Small intestine (tissue), 7 donors: Measurements from ENCODE around the gene PLEKHH1. TPM values are rescaled to one million over a fixed set of nuclear protein-coding genes. Genes with fewer than 3 reads are reported as not detected.
"Not testable (repeated sequence)": the region's sequence is repeated elsewhere in the genome, so short reads cannot be mapped to it uniquely, and the experiment has no call there.

Experiments used
- DNase-seq, 2 donors: peaks; one replicate each; pipeline versions ENCODE4 v3.0.0 to v3.0.0-alpha.2; 2013
- FAIRE-seq: peaks from 2 replicates; lab custom pipeline; 2012; peaks lifted over from hg19 to GRCh38; lab: Jason Lieb, UNC
- H3K27ac ChIP-seq, 3 donors: one replicate each; pipeline ENCODE4 v1.5.1; 2013; ENCODE audit warnings: low read length in 2 of 3, mild to moderate bottlenecking in 2 of 3, control low read depth in 1 of 3, inconsistent platforms in 1 of 3, low read depth in 1 of 3, moderate library complexity in 1 of 3
- H3K27me3 ChIP-seq, 3 donors: one replicate each; pipeline ENCODE4 v1.6.1; 2013; ENCODE audit warnings: low read length in 3 of 3, inconsistent platforms in 1 of 3; ENCODE audit not compliant: control insufficient read depth in 3 of 3, insufficient read depth in 3 of 3
- H3K36me3 ChIP-seq, 3 donors: one replicate each; pipeline ENCODE4 v1.6.1; 2013; ENCODE audit warnings: low read length in 3 of 3, inconsistent platforms in 1 of 3, low read depth in 1 of 3, mild to moderate bottlenecking in 1 of 3, moderate library complexity in 1 of 3; ENCODE audit not compliant: control insufficient read depth in 3 of 3, insufficient read depth in 2 of 3
- H3K4me1 ChIP-seq, 3 donors: one replicate each; pipeline ENCODE4 v1.6.1; 2013; ENCODE audit warnings: low read length in 2 of 3, inconsistent platforms in 1 of 3, low read depth in 1 of 3, mild to moderate bottlenecking in 1 of 3, moderate library complexity in 1 of 3; ENCODE audit not compliant: control insufficient read depth in 3 of 3, insufficient read depth in 2 of 3
- H3K4me3 ChIP-seq, 3 donors: one replicate each; pipeline ENCODE4 v1.5.1; 2013; ENCODE audit warnings: low read length in 3 of 3, control low read depth in 1 of 3, inconsistent platforms in 1 of 3, low read depth in 1 of 3, mild to moderate bottlenecking in 1 of 3, moderate library complexity in 1 of 3
- H3K9me3 ChIP-seq, 2 donors: one replicate each; pipeline ENCODE4 v1.6.1; 2013; ENCODE audit warnings: low read depth in 1 of 2, low read length in 1 of 2; ENCODE audit not compliant: control insufficient read depth in 2 of 2, insufficient read depth in 1 of 2
- WGBS, 3 donors: extraction: QIAGEN DNeasy Blood & Tissue Kit; methylation state at CpG; one replicate each; pipeline ENCODE4 v1.1.7; 2013; 5-methylcytosine and 5-hydroxymethylcytosine counted together
- polyA plus RNA-seq, 4 donors: library from polyadenylated mRNA; stranded (reverse) in 3 of 4; unstranded in 1 of 4; fragments of 200-250 nt in 3 of 4; fragments of 120-200 nt in 1 of 4; gene quantifications; one replicate each; pipeline versions ENCODE4 v1.2.1 to v1.2.3, GENCODE V29; 2013
- donor health status: healthy with polysubstance abuse.
- donor health status: control.
- donor health status: control.
- donor health status: Bipolar disorder and iron deficiency.
- donor health status: healthy.

The PLEKHH1 gene
- polyA plus RNA-seq, 4 donors = 21.5 to 87.2 (median 47.5) TPM

DNA sequence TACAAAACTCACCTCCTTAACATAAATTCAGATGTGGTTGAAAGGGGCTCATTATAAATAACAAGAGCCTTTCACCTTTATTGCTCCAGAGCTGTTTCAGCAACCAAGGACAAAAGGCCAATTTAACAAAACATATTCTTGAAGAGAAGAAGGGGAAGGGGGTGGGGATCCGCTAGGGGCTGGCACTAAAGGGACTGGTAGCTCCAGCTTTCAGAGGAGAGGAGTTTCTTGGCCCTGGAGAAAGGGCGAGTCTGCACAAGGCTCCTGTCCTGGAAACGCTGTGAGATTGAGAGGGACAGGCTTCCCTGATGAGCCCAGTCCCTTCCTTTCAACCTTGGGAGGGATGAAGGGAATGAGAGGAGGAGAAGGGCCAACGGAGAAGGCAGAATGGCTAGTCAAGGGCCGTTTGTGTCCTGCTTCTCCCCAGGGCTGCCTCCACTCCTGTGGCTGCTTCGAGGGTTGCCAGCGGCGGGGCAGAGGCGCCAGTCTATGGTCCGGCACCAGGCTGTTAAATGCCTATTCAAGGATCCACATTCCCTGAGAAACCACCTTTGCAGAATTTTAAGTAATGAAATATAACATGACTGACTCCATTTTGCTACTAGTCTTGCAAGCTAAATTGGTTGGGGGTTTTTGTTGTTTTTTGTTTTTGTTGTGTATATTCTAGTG lies 76.7 kb downstream of the PLEKHH1 start:
- Histone ChIP-seq H3K4me3 (no peak overlapping the region), H3K27ac (no peak overlapping the region), H3K27me3 (peaks cover 0 to 2% (median 0%) of the 10 kb centered on the region in 3 donors), H3K4me1 (no peaks in the 10 kb centered on the region), H3K36me3 (no peaks in the 10 kb centered on the region), H3K9me3 (no peaks in the 10 kb centered on the region)
- DNase-seq (no peak), FAIRE-seq (no peak)
- WGBS, 3 donors = 71 to 81% (median 79%) methylated on average over 10 of the region's 10 CpGs

DNA sequence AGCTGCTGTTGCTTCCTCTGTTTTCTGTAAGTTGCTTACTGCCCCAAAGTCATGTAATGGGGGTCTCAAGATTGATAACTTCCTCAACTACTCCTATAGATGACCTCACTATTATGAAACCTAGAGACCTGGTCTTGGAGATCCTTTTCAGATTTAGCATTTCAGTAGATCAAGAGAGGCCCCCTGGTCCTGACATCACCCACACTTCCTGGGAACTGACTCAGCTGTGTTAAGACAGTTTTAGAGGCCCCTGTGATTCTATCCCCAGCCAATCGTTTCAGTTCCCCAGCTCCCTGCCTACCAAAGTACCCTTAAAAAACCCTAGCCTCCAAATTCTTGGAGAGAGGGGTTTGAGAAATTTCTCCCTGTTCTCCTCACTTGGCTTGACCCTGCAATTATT lies 77.4 kb downstream of the PLEKHH1 start:
- no peaks in the 10 kb centered on the region for H3K36me3 ChIP-seq
- H3K9me3 ChIP-seq = no peaks in the 10 kb centered on the region
- peaks cover 0 to 2% (median 0%) of the 10 kb centered on the region in 3 donors for H3K27me3 ChIP-seq
- H3K4me1 ChIP-seq = no peaks in the 10 kb centered on the region
- DNase-seq = no peak
- FAIRE-seq = no peak
- no peak overlapping the region for H3K27ac ChIP-seq
- H3K4me3 ChIP-seq = no peak overlapping the region
- WGBS, 3 donors = 50 to 83% (median 70%) methylated on average over 1 of the region's 1 CpG

DNA sequence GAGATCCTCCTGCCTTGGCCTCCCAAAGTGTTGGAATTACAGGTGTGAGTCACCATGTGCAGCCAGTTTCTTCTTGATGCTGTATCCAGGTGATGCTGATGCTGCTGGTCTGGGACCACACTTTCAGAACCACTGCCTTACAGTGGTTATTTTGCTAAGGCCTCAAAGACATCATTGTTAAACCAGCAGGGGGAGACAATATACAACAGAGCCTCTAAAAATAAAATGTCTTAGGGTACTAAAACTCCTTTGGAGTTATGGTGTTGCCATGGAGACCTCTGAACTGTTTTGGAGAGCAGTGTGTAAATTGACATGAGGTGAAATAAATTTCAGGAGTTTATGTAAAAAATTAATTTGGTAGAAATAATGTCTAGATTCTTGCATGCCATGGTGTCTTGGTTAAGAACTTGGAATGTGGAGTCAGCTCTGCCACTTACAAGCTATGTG lies 85.5 kb downstream of the PLEKHH1 start:
- Histone ChIP-seq H3K4me3 (no peak overlapping the region), H3K27me3 (peaks cover 0 to 8% (median 0%) of the 10 kb centered on the region in 3 donors), H3K36me3 (no peaks in the 10 kb centered on the region), H3K4me1 (peaks cover 0 to 13% (median 5%) of the 10 kb centered on the region in 3 donors), H3K9me3 (no peaks in the 10 kb centered on the region), H3K27ac (peak overlapping the region in 1 of 3 donors; percentile 75)
- DNase-seq (peak; percentile 74 to 84), FAIRE-seq (no peak)

DNA sequence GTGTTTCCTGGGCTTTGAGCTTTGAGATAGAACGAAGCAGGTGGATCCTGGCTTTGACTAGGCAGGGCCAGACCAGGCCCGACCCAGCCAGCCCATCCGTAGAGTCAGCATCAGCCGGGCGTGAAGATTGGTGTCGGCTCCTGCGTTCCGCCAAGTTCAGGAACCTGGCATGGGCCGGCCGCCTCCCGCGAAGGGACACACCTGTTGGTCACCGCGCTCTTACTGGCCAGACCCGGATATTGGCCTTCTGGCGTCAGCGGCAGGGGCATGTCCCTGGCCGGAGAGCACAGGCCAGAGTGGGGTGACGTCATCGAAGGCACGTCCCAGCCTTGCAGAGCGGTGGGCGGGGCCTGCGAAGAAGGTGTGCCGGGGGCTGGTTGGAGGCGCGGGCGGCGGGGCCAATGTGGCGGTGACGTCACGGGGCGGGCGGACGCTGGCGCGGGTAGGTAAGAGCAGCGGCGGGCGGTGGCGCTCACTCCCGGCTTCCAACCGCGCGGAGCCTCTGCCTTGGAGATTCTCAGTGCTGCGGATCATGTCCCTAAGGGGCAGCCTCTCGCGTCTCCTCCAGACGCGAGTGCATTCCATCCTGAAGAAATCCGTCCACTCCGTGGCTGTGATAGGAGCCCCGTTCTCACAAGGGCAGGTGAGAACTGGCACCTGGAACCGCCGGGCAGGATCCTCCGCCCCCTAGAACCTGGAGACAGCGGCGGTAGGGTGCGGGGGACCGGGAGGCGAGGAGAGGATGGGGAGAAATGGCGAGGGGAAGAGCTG lies 86.5 kb downstream of the PLEKHH1 start, which contains the start of gene ARG2:
TSS of gene ARG2 (plus strand) at position 475 of the 771 bp plus-strand sequence. CDS start at position 533, 58 bp downstream.
- WGBS, 3 donors = 0 to 1% (median 0%) methylated on average over 51 to 62 of the region's 62 CpGs
- FAIRE-seq = no peak

DNA sequence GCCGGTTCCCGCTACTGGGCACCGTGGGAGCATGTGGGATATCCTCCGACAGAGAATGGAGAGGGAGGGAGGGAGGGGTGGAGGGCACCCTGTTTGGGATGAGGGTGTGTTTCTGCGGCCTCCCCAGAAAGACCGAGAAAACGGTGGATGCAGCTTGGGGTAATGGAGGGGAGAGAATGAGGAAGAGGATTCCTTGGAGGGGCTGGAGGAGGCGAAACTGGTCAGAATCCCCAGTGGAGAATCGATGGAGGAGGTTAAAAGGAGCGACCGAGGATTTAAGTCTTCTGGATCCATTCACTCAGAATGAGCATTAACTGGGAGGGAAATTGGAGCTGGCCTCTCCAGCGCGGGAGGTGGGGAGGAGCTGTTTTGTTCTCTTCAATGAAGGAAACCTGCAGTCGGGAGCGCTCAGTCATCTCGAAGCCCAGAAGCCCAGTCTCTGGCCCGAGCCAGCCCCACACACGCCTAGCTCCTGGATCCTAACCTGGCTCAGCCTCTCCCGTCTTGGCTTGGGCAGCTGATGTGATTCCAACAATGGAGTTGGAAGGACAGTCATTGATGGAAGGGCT lies 87.2 kb downstream of the PLEKHH1 start:
- DNase-seq (peak in 1 of 2 donors; percentile 48), FAIRE-seq (no peak)
- Histone ChIP-seq H3K27ac (peak overlapping the region in 2 of 3 donors; percentile 61 to 75), H3K4me1 (peaks cover 0 to 13% (median 5%) of the 10 kb centered on the region in 3 donors), H3K9me3 (no peaks in the 10 kb centered on the region), H3K36me3 (no peaks in the 10 kb centered on the region), H3K27me3 (peaks cover 0 to 8% (median 0%) of the 10 kb centered on the region in 3 donors), H3K4me3 (peak overlapping the region; percentile 30 to 75 (median 63))
- 2 to 11% (median 9%) methylated on average over 19 of the region's 19 CpGs for WGBS, 3 donors

More for the DNA sequence above, 86.5 kb downstream of the PLEKHH1 start, which contains the start of gene ARG2:
- Histone ChIP-seq H3K27me3 (peaks cover 0 to 8% (median 0%) of the 10 kb centered on the region in 3 donors), H3K27ac (peak within 1 kb of the TSS; percentile 38 to 75 (median 61)), H3K9me3 (no peaks in the 10 kb centered on the region), H3K36me3 (no peaks in the 10 kb centered on the region), H3K4me3 (peak within 1 kb of the TSS; percentile 30 to 75 (median 63)), H3K4me1 (peaks cover 0 to 13% (median 5%) of the 10 kb centered on the region in 3 donors)
- DNase-seq = peak; percentile 99

DNA sequence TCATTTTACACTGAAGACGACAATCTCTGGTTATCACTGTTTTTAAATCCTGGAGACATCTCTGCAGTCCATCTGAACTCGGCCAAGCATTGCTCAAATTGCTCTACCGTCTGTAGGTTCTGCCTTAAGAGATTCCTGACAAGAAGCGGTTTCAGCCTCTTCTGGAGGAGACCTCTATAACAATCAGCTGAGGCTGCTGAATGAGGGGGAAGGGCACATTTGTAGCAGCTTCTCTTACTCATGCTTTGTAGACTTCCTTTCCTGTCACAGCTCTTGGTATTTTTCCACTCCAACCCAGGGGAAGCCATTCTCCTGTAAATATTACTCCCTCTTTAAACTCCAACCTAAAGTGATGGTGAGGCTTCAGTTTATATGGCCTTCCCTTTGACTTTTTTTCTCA lies 89.6 kb downstream of the PLEKHH1 start:
- Histone ChIP-seq H3K27ac (no peak overlapping the region), H3K9me3 (no peaks in the 10 kb centered on the region), H3K27me3 (peaks cover 0 to 8% (median 0%) of the 10 kb centered on the region in 3 donors), H3K36me3 (no peaks in the 10 kb centered on the region), H3K4me3 (no peak overlapping the region), H3K4me1 (peaks cover 0 to 13% (median 5%) of the 10 kb centered on the region in 3 donors)
- FAIRE-seq (no peak), DNase-seq (no peak)
- 51 to 86% (median 78%) methylated on average over 4 of the region's 4 CpGs for whole genome bisulfite sequencing, 3 donors

DNA sequence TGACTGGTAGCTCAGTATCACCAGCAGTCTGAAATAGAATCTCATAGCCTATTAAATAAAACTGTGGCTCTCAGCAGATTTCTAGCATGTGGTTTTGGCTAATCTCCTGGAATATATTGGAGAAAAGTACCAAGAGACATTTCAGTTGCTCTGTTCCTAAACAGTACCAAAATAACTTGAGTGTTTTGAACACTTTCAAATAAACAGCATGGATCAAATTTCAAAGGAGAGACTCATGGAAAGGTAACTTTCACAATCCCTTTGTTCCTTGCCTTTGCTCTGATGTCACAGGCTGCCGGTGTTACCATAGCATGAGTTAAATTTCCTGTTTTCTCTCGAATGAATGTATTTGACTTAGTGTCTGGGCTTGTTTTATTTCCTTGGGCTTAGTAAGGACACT lies 90.0 kb downstream of the PLEKHH1 start:
- Histone ChIP-seq H3K4me1 (peaks cover 0 to 13% (median 5%) of the 10 kb centered on the region in 3 donors), H3K36me3 (no peaks in the 10 kb centered on the region), H3K4me3 (no peak overlapping the region), H3K9me3 (no peaks in the 10 kb centered on the region), H3K27me3 (peaks cover 0 to 8% (median 0%) of the 10 kb centered on the region in 3 donors), H3K27ac (no peak overlapping the region)
- no peak for FAIRE-seq
- DNase-seq = no peak
- 40 to 82% (median 66%) methylated on average over 2 of the region's 2 CpGs for WGBS, 3 donors

DNA sequence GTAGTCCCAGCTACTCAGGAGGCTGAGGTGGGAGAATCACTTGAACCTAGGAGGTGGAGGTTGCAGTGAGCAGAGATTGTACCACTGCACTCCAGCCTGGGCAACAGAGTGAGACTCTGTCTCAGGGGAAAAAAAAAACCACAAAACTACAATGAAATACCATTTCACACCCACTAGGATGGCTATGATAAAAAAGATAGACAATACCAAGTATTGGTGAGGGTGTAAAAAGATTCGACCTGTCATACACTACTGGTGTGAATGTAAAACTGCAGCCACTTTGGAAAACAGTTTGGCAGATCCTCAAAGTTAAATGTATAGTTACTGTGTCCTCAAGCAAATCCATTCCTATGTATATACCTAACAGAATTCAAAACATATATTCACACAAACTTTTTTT lies 93.0 kb downstream of the PLEKHH1 start:
- H3K4me3 ChIP-seq, H3K4me1 ChIP-seq, FAIRE-seq, DNase-seq, H3K27me3 ChIP-seq, H3K9me3 ChIP-seq, H3K36me3 ChIP-seq, H3K27ac ChIP-seq: not testable (repeated sequence)
- 71 to 83% (median 76%) methylated on average over 1 of the region's 1 CpG for WGBS, 3 donors
